Measurements from ENCODE around the gene MUCL3.

DNA sequence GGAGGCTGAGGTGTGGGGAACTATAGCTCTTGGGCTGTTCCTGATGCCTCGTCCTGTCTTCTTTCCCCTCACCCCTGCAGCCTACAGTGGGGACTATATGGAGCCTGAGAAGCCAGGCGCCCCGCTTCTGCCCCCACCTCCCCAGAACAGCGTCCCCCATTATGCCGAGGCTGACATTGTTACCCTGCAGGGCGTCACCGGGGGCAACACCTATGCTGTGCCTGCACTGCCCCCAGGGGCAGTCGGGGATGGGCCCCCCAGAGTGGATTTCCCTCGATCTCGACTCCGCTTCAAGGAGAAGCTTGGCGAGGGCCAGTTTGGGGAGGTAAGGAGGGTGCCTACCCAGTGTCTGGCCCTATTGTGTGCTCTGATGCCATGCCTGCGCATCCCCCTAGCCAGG, 44.2 kb upstream of the MUCL3 start:
- TF ChIP-seq EZH2 (IDR thresholded peaks at IDR 0.05; ENCODE audit: borderline replicate concordance, low read length) = no peak
- TF ChIP-seq, protein P1, sequence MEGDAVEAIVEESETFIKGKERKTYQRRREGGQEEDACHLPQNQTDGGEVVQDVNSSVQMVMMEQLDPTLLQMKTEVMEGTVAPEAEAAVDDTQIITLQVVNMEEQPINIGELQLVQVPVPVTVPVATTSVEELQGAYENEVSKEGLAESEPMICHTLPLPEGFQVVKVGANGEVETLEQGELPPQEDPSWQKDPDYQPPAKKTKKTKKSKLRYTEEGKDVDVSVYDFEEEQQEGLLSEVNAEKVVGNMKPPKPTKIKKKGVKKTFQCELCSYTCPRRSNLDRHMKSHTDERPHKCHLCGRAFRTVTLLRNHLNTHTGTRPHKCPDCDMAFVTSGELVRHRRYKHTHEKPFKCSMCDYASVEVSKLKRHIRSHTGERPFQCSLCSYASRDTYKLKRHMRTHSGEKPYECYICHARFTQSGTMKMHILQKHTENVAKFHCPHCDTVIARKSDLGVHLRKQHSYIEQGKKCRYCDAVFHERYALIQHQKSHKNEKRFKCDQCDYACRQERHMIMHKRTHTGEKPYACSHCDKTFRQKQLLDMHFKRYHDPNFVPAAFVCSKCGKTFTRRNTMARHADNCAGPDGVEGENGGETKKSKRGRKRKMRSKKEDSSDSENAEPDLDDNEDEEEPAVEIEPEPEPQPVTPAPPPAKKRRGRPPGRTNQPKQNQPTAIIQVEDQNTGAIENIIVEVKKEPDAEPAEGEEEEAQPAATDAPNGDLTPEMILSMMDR (IDR thresholded peaks at IDR 0.05; ENCODE audit: low read length) = no peak
